Keratinocyte (primary cell): Measurements from ENCODE around the gene NLGN1. TPM values are rescaled to one million over a fixed set of nuclear protein-coding genes. Genes with fewer than 3 reads are reported as not detected.

Experiments used
- DNase-seq: peaks from one replicate; pipeline ENCODE4 v3.0.0-alpha.2; 2011; ENCODE audit warnings: low read depth, missing footprints, low spot score
- FAIRE-seq: peaks from 2 replicates; lab custom pipeline; 2011; peaks lifted over from hg19 to GRCh38; lab: Jason Lieb, UNC
- H2AFZ ChIP-seq: 2 replicates; pipeline ENCODE4 v1.6.0; 2012; ENCODE audit warnings: low read length, control low read depth, inconsistent platforms; ENCODE audit not compliant: control insufficient read depth
- H3K27ac ChIP-seq: 2 replicates; pipeline ENCODE4 v1.5.1; 2011; ENCODE audit warnings: low read length; ENCODE audit not compliant: control insufficient read depth, insufficient read depth
- H3K27me3 ChIP-seq: 3 replicates; pipeline ENCODE4 v1.6.0; 2011; ENCODE audit warnings: low read length; ENCODE audit not compliant: control insufficient read depth, insufficient read depth; ENCODE audit errors: extremely low read depth
- H3K36me3 ChIP-seq, 2 experiments: 2 replicates in 1 of 2; 3 replicates in 1 of 2; pipeline ENCODE4 v1.5.1; 2011; ENCODE audit warnings: low read length in 2 of 2, mild to moderate bottlenecking in 1 of 2; ENCODE audit not compliant: control insufficient read depth in 2 of 2, insufficient read depth in 2 of 2; ENCODE audit errors: extremely low read depth in 1 of 2
- H3K4me1 ChIP-seq: 3 replicates; pipeline ENCODE4 v1.5.1; 2011; ENCODE audit warnings: low read length; ENCODE audit not compliant: control insufficient read depth, insufficient read depth; ENCODE audit errors: extremely low read depth
- H3K4me2 ChIP-seq: 3 replicates; pipeline ENCODE4 v1.6.0; 2011; ENCODE audit warnings: low read depth, low read length; ENCODE audit not compliant: control insufficient read depth, insufficient read depth; ENCODE audit errors: extremely low read depth
- H3K4me3 ChIP-seq, 3 experiments: fragments of 200-600 bp in 1 of 3; sonication (generic) in 1 of 3; 2 replicates in 2 of 3; 3 replicates in 1 of 3; pipeline ENCODE4 v1.5.1; 2011 to 2016; ENCODE audit warnings: low read length in 3 of 3, mild to moderate bottlenecking in 3 of 3, control low read depth in 2 of 3, inconsistent platforms in 1 of 3, low read depth in 1 of 3, mixed read lengths in 1 of 3, mixed run types in 1 of 3, moderate library complexity in 1 of 3; ENCODE audit not compliant: control insufficient read depth in 2 of 3, insufficient read depth in 2 of 3; ENCODE audit errors: extremely low read depth in 1 of 3
- H3K79me2 ChIP-seq: 2 replicates; pipeline ENCODE4 v1.6.0; 2012; ENCODE audit warnings: low read length; ENCODE audit not compliant: control insufficient read depth, insufficient read depth
- H3K9ac ChIP-seq: 3 replicates; pipeline ENCODE4 v1.6.0; 2011; ENCODE audit warnings: low read length; ENCODE audit not compliant: control insufficient read depth, insufficient read depth; ENCODE audit errors: extremely low read depth
- H3K9me1 ChIP-seq: 3 replicates; pipeline ENCODE4 v1.6.0; 2011; ENCODE audit warnings: low read length; ENCODE audit not compliant: control insufficient read depth, insufficient read depth; ENCODE audit errors: extremely low read depth
- H3K9me3 ChIP-seq: 2 replicates; pipeline ENCODE4 v1.5.1; 2012; ENCODE audit warnings: low read depth, low read length; ENCODE audit not compliant: control insufficient read depth
- H4K20me1 ChIP-seq: 3 replicates; pipeline ENCODE4 v1.6.0; 2011; ENCODE audit warnings: low read length; ENCODE audit not compliant: control insufficient read depth, insufficient read depth; ENCODE audit errors: extremely low read depth
- EZH2 ChIP-seq: IDR thresholded peaks from one replicate; pipeline ENCODE4 v1.6.1; 2012; ENCODE audit warnings: inconsistent platforms, mild to moderate bottlenecking, low read length, moderate library complexity
- dilution Hi-C: fragments of 300-500 bp; cut with MboI; formaldehyde crosslinking; loops from one replicate; pipeline ENCODE4 v1.7.0; 2020; ENCODE audit warnings: low sequenced_read_pairs; ENCODE audit not compliant: extremely low pct_ligation_motif_present
- polyA plus RNA-seq, 5 experiments: library from polyadenylated mRNA; depleted of rRNA in 3 of 5; stranded (reverse) in 3 of 5; stranded (forward) in 1 of 5; unstranded in 1 of 5; fragments of >200 nt; gene quantifications; 1 replicate in 1 of 5; 2 replicates in 3 of 5; 3 replicates in 1 of 5; pipeline versions ENCODE4 v1.2.1 to v1.2.3, GENCODE V29; 2011 to 2012; ENCODE audit warnings: missing spikeins in 2 of 5, low read depth in 1 of 5, low replicate concordance in 1 of 5
- TF ChIP-seq, protein P1 (sequence below), 3 experiments: IDR thresholded peaks in 1 of 3; conservative IDR thresholded peaks in 1 of 3; optimal IDR thresholded peaks in 1 of 3; 2 replicates in 2 of 3; 3 replicates in 1 of 3; pipeline versions ENCODE3 to v1.5.1; 2011; ENCODE audit warnings: low read length in 3 of 3, mild to moderate bottlenecking in 3 of 3, moderate library complexity in 2 of 3, control low read depth in 1 of 3, inconsistent platforms in 1 of 3; ENCODE audit not compliant: insufficient read depth in 2 of 3; ENCODE audit errors: extremely low read depth in 1 of 3

The NLGN1 gene
- polyA plus RNA-seq, 1 donor (not counting 4 experiments of a cell fraction or from before 2014, with no cell fraction given), result not detected

DNA sequence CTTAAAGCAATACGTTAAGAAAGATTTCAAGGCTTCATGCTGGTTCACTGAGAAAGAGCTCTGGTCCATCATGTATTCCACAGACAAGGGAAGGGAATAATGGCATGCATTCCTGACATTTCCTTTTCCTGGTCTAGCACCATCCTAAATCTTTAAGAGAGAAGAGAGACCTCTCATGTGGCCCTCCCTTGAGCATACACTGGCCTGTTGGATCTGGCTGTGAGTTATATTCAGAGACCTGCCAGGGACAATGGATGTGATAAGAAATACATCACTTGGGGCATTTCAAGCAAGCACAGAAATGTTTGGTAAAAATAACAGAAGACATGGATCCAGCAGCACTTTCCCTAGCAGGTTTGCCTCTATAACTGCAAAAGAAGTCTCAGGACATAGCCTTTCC, 507.8 kb downstream of the NLGN1 start:
- H3K4me2 ChIP-seq, result no peak overlapping the region
- H3K9me3 ChIP-seq, result no peaks in the 10 kb centered on the region
- H3K9ac ChIP-seq, result no peak overlapping the region
- no peak overlapping the region for H2AFZ ChIP-seq
- H3K4me3 ChIP-seq, result no peak overlapping the region
- FAIRE-seq (no peak), DNase-seq (no peak)
- no peaks in the 10 kb centered on the region for H3K27me3 ChIP-seq
- no peaks in the 10 kb centered on the region for H4K20me1 ChIP-seq
- no peak for TF ChIP-seq EZH2
- TF ChIP-seq, protein P1, sequence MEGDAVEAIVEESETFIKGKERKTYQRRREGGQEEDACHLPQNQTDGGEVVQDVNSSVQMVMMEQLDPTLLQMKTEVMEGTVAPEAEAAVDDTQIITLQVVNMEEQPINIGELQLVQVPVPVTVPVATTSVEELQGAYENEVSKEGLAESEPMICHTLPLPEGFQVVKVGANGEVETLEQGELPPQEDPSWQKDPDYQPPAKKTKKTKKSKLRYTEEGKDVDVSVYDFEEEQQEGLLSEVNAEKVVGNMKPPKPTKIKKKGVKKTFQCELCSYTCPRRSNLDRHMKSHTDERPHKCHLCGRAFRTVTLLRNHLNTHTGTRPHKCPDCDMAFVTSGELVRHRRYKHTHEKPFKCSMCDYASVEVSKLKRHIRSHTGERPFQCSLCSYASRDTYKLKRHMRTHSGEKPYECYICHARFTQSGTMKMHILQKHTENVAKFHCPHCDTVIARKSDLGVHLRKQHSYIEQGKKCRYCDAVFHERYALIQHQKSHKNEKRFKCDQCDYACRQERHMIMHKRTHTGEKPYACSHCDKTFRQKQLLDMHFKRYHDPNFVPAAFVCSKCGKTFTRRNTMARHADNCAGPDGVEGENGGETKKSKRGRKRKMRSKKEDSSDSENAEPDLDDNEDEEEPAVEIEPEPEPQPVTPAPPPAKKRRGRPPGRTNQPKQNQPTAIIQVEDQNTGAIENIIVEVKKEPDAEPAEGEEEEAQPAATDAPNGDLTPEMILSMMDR (optimal IDR thresholded peaks at IDR 0.05 in 1 of 3, IDR thresholded peaks at IDR 0.05 in 1 of 3, conservative IDR thresholded peaks at IDR 0.05 in 1 of 3; ENCODE audit: extremely low read depth in 1 of 3, insufficient read depth in 2 of 3, low read length in 3 of 3), result no peak
- no peaks in the 10 kb centered on the region for H3K79me2 ChIP-seq
- no peaks in the 10 kb centered on the region for H3K4me1 ChIP-seq
- dilution Hi-C loops, result no loop called here
- no peak overlapping the region for H3K27ac ChIP-seq
- no peaks in the 10 kb centered on the region for H3K36me3 ChIP-seq
- no peaks in the 10 kb centered on the region for H3K9me1 ChIP-seq

DNA sequence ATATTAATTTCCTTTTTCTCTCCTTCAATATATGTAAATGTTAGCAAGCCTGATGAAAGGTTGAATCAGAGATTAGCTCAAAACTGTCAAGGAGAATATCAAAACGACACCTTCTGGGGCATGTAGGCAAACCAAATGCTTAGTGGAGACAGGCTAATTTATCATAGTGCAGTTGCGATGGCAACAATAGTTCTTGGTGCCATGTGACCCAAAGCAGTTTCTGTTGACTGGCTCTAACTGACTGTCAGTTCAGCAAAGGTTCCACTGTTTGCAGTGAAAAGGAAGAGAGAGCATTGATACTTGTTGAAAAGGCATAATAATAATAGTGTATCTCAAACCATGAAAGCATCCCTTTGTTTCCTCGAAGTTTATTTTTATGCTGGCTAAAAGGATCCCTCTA, 513.9 kb downstream of the NLGN1 start:
- Histone ChIP-seq H3K4me1 (no peaks in the 10 kb centered on the region), H3K27ac (no peak overlapping the region), H3K79me2 (no peaks in the 10 kb centered on the region), H3K4me2 (no peak overlapping the region), H3K4me3 (no peak overlapping the region), H3K36me3 (no peaks in the 10 kb centered on the region), H2AFZ (no peak overlapping the region), H3K9me1 (no peaks in the 10 kb centered on the region), H3K9me3 (no peaks in the 10 kb centered on the region), H3K9ac (no peak overlapping the region), H3K27me3 (no peaks in the 10 kb centered on the region), H4K20me1 (no peaks in the 10 kb centered on the region)
- DNase-seq, result no peak
- FAIRE-seq, result no peak
- no peak for TF ChIP-seq EZH2
- TF ChIP-seq, protein P1 (optimal IDR thresholded peaks at IDR 0.05 in 1 of 3, IDR thresholded peaks at IDR 0.05 in 1 of 3, conservative IDR thresholded peaks at IDR 0.05 in 1 of 3; ENCODE audit: extremely low read depth in 1 of 3, insufficient read depth in 2 of 3, low read length in 3 of 3), result no peak
- dilution Hi-C loops, result no loop called here
